Kidney (tissue), 14 donors: ENCODE results near the gene SF3B6. TPM values are rescaled to one million over a fixed set of nuclear protein-coding genes. Genes with fewer than 3 reads are reported as not detected.
"Not testable (repeated sequence)": the region's sequence is repeated elsewhere in the genome, so short reads cannot be mapped to it uniquely, and the experiment has no call there.

Experiments
- DNase-seq, 5 donors: peaks; one replicate each; pipeline ENCODE4 v3.0.0-alpha.2; 2013 to 2020
- FAIRE-seq: peaks from 2 replicates; lab custom pipeline; 2012; peaks lifted over from hg19 to GRCh38; lab: Jason Lieb, UNC
- H3K27ac ChIP-seq, 2 donors: one replicate each; pipeline ENCODE4 v1.7.0; 2013; ENCODE audit warnings: low read depth in 2 of 2, low read length in 2 of 2, inconsistent platforms in 1 of 2
- H3K27me3 ChIP-seq: one replicate; pipeline ENCODE4 v1.7.1; 2013; ENCODE audit warnings: low read length, inconsistent platforms; ENCODE audit not compliant: control insufficient read depth, insufficient read depth
- H3K36me3 ChIP-seq, 3 donors: one replicate each; pipeline versions ENCODE4 v1.7.0 to v1.7.1; 2013; ENCODE audit warnings: low read length in 3 of 3, control low read depth in 1 of 3, inconsistent platforms in 1 of 3; ENCODE audit not compliant: insufficient read depth in 3 of 3, control insufficient read depth in 2 of 3
- H3K4me1 ChIP-seq, 3 donors: one replicate each; pipeline versions ENCODE4 v1.7.0 to v1.7.1; 2013; ENCODE audit warnings: low read length in 3 of 3, inconsistent platforms in 1 of 3, low read depth in 1 of 3; ENCODE audit not compliant: control insufficient read depth in 2 of 3, insufficient read depth in 2 of 3
- H3K4me3 ChIP-seq, 3 donors: one replicate each; pipeline versions ENCODE4 v1.7.0 to v1.8.1; 2013; ENCODE audit warnings: low read length in 3 of 3, control low read depth in 1 of 3, inconsistent platforms in 1 of 3
- H3K9ac ChIP-seq, 3 donors: one replicate each; pipeline versions ENCODE4 v1.7.0 to v1.7.1; 2013; ENCODE audit warnings: low read length in 3 of 3, control low read depth in 1 of 3, inconsistent platforms in 1 of 3
- H3K9me3 ChIP-seq, 3 donors: one replicate each; pipeline versions ENCODE4 v1.7.0 to v1.7.1; 2013; ENCODE audit warnings: low read length in 3 of 3, control low read depth in 1 of 3, inconsistent platforms in 1 of 3; ENCODE audit not compliant: control insufficient read depth in 2 of 3, insufficient read depth in 1 of 3
- CTCF ChIP-seq: IDR thresholded peaks from 3 replicates; pipeline ENCODE4 v1.5.1; 2012; ENCODE audit warnings: mild to moderate bottlenecking, moderate library complexity, borderline replicate concordance; ENCODE audit not compliant: insufficient read depth; ENCODE audit errors: extremely low read depth
- intact Hi-C: fragments of 100-400 bp; cut with DNase I; formaldehyde crosslinking; loops from one replicate; pipeline ENCODE4 v1.11.1; 2022
- polyA plus RNA-seq: library from polyadenylated mRNA; stranded (reverse); fragments of 350-450 nt; fragmentation: Illumina TruSeq; extraction: RNeasy Lipid Tissue Mini Kit (QIAGEN cat#74804); gene quantifications from one replicate; pipeline ENCODE4 v1.2.3, GENCODE V29; 2014; ENCODE audit warnings: low read depth, low replicate concordance; ENCODE audit not compliant: insufficient read depth
- total RNA-seq: library from RNA; stranded (reverse); fragmentation: NEBNext Ultra II Directional; extraction: Animal tissue kit (Norgen Biotek cat#: 25700); gene quantifications from one replicate; pipeline ENCODE4 v1.2.1, GENCODE V29; 2021
- donor health status: control.
- donor health status: control.
- donor health status: control.
- donor health status: control.
- donor health status: control.
- donor health status: DM: yes; HTN: yes; CAD: no.
- donor health status: Normal renal cell carcinoma (clear cell type).

SF3B6 gene
- total and polyA plus RNA-seq, 2 donors from 2014 or later, result 74.8 to 170 TPM

GRCh38 chr2:24110660-24111303 lies 34.7 kb upstream of the SF3B6 start:
- Histone ChIP-seq H3K9me3 (no peaks in the 10 kb centered on the region), H3K27me3 (no peaks in the 10 kb centered on the region), H3K9ac (no peak overlapping the region), H3K27ac (no peak overlapping the region), H3K36me3 (no peaks in the 10 kb centered on the region), H3K4me3 (no peak overlapping the region), H3K4me1 (no peaks in the 10 kb centered on the region)
- TF ChIP-seq CTCF, result no peak
- intact Hi-C loops, result no loop called here
- no peak for FAIRE-seq
- no peak for DNase-seq

GRCh38 chr2:24109431-24109830 lies 33.3 kb upstream of the SF3B6 start:
- H3K36me3 ChIP-seq, H3K4me1 ChIP-seq, H3K9ac ChIP-seq, H3K4me3 ChIP-seq, H3K27ac ChIP-seq, DNase-seq, intact Hi-C loops, H3K9me3 ChIP-seq, H3K27me3 ChIP-seq, FAIRE-seq: not testable (repeated sequence)

DNA sequence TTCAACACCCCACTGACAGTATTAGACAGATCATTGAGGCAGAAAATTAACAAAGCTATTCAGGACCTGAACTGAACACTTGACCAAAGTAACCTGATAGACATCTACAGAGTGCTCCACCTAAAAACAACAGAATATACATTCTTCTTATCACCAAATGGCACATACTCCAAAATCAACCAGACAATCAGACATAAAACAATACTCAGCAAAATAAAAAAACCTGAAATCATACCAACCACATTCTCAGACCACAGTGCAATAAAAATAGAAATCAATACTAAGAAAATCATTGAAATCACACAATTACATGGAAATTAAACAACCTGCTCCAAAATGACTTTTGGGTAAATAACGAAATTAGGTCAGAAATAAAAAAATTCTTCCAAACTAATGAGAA lies 31.2 kb upstream of the SF3B6 start:
- no peaks in the 10 kb centered on the region for H3K9me3 ChIP-seq
- DNase-seq (no peak), FAIRE-seq (no peak)
- no peak for TF ChIP-seq CTCF
- no peaks in the 10 kb centered on the region for H3K36me3 ChIP-seq
- no peak overlapping the region for H3K27ac ChIP-seq
- H3K27me3 ChIP-seq, result no peaks in the 10 kb centered on the region
- H3K4me3 ChIP-seq, result no peak overlapping the region
- intact Hi-C loops, result no loop called here
- H3K4me1 ChIP-seq, result no peaks in the 10 kb centered on the region
- H3K9ac ChIP-seq, result no peak overlapping the region

DNA sequence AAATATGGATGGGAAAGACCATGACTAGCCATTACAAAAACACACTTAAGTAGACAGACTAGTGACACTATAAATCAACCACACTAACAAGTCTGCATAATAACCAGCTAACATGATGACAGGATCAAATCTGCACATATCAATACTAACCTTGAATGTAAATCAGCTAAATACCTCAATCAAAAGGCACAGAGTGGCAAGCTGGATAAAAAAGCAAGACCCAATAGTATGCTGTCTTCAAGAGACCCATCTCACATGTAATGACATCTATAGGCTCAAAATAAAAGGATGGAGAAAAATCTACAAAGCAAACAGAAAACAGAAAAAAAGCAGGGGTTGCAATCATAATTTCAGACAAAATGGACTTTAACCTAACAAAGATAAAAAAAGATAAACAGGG lies 30.7 kb upstream of the SF3B6 start:
- Histone ChIP-seq H3K9ac (no peak overlapping the region), H3K27ac (no peak overlapping the region), H3K4me3 (no peak overlapping the region), H3K27me3 (no peaks in the 10 kb centered on the region), H3K36me3 (no peaks in the 10 kb centered on the region), H3K9me3 (no peaks in the 10 kb centered on the region), H3K4me1 (no peaks in the 10 kb centered on the region)
- no peak for DNase-seq
- intact Hi-C loops, result no loop called here
- no peak for TF ChIP-seq CTCF
- FAIRE-seq, result no peak
